Neural cell (in vitro differentiated cells): Measurements from ENCODE around the gene ANKRD44. TPM values are rescaled to one million over a fixed set of nuclear protein-coding genes. Genes with fewer than 3 reads are reported as not detected.

Source experiments
- H2AFZ ChIP-seq: fragments of 200-600, 300-800 bp; sonication (generic), shearing (Covaris generic); 2 replicates; pipeline ENCODE4 v1.6.0; 2014; ENCODE audit warnings: low read depth, mild to moderate bottlenecking, antibody characterized with exemption, low read length, moderate library complexity
- H3F3A ChIP-seq: fragments of 200-600 bp; shearing (Covaris generic); 2 replicates; pipeline ENCODE4 v1.6.1; 2016; ENCODE audit warnings: mild to moderate bottlenecking, moderate library complexity, mixed read lengths, antibody characterized with exemption, low read length; ENCODE audit not compliant: insufficient read depth, poor library complexity, severe bottlenecking
- H3K27ac ChIP-seq: fragments of 200-600, 300-800 bp; sonication (generic), shearing (Covaris generic); 2 replicates; pipeline ENCODE4 v1.5.1; 2014; ENCODE audit warnings: mild to moderate bottlenecking, low read length, moderate library complexity
- H3K27me3 ChIP-seq: fragments of 300-800, 200-600 bp; sonication (generic), shearing (Covaris generic); 2 replicates; pipeline ENCODE4 v1.6.0; 2014; ENCODE audit warnings: mild to moderate bottlenecking, low read depth, low read length, moderate library complexity; ENCODE audit not compliant: insufficient read depth
- H3K36me3 ChIP-seq: fragments of 300-800, 200-600 bp; sonication (generic), shearing (Covaris generic); 2 replicates; pipeline ENCODE4 v1.5.1; 2014; ENCODE audit warnings: mild to moderate bottlenecking, antibody characterized with exemption, low read length, moderate library complexity; ENCODE audit not compliant: insufficient read depth
- H3K4me2 ChIP-seq: fragments of 300-800, 200-600 bp; sonication (generic), shearing (Covaris generic); 2 replicates; pipeline ENCODE4 v1.6.0; 2014; ENCODE audit warnings: mild to moderate bottlenecking, low read length
- H3K4me3 ChIP-seq: fragments of 300-800, 200-600 bp; sonication (generic), shearing (Covaris generic); 2 replicates; pipeline ENCODE4 v1.5.1; 2014; ENCODE audit warnings: mild to moderate bottlenecking, low read length, moderate library complexity
- H3K79me2 ChIP-seq: fragments of 200-600 bp; shearing (Covaris generic); replicated peaks from 2 replicates; pipeline ENCODE4 v1.6.0; 2014; ENCODE audit warnings: mild to moderate bottlenecking, low read length, moderate library complexity; ENCODE audit not compliant: insufficient read depth
- H3K9ac ChIP-seq: fragments of 300-800, 200-600 bp; sonication (generic), shearing (Covaris generic); 2 replicates; pipeline ENCODE4 v1.6.1; 2016; ENCODE audit warnings: mild to moderate bottlenecking, low read length, mixed read lengths
- H3K9me2 ChIP-seq: fragments of 200-600 bp; shearing (Covaris generic); 2 replicates; pipeline ENCODE4 v1.6.1; 2016; ENCODE audit warnings: mild to moderate bottlenecking, low read length, mixed read lengths; ENCODE audit not compliant: insufficient read depth
- H3K9me3 ChIP-seq: fragments of 200-600, 300-800 bp; sonication (generic), shearing (Covaris generic); 2 replicates; pipeline ENCODE4 v1.6.1; 2016; ENCODE audit warnings: mild to moderate bottlenecking, mixed run types, low read length, moderate library complexity, mixed read lengths
- H4K20me1 ChIP-seq: fragments of 200-600 bp; shearing (Covaris generic); 2 replicates; pipeline ENCODE4 v1.6.1; 2016; ENCODE audit warnings: mild to moderate bottlenecking, mixed run types; ENCODE audit not compliant: insufficient read depth
- CTCF ChIP-seq: fragments of 450-650 bp; IDR thresholded peaks from 2 replicates; pipeline ENCODE4 v1.5.1; 2014; ENCODE audit warnings: antibody characterized with exemption, mild to moderate bottlenecking, moderate library complexity; ENCODE audit not compliant: poor library complexity, severe bottlenecking
- EP300 ChIP-seq: fragments of 450-650 bp; conservative IDR thresholded peaks from 2 replicates; pipeline ENCODE4 v1.6.1; 2014; ENCODE audit warnings: antibody characterized with exemption, mild to moderate bottlenecking, moderate library complexity; ENCODE audit not compliant: poor library complexity, severe bottlenecking
- EZH2 ChIP-seq: fragments of 200-600, 300-800 bp; shearing (Covaris generic), sonication (generic); IDR thresholded peaks from 2 replicates; pipeline ENCODE4 v1.6.1; 2014; ENCODE audit warnings: antibody characterized with exemption, low read length, borderline replicate concordance, mild to moderate bottlenecking; ENCODE audit not compliant: insufficient read depth, poor library complexity, severe bottlenecking
- MXI1 ChIP-seq: fragments of 450-650 bp; conservative IDR thresholded peaks from 2 replicates; pipeline ENCODE4 v1.6.1; 2014; ENCODE audit warnings: antibody characterized with exemption, mild to moderate bottlenecking; ENCODE audit not compliant: poor library complexity, severe bottlenecking
- POLR2AphosphoS5 ChIP-seq: IDR thresholded peaks from 2 replicates; pipeline ENCODE4 v1.6.1; 2012
- RAD21 ChIP-seq: fragments of 450-650 bp; conservative IDR thresholded peaks from 2 replicates; pipeline ENCODE4 v1.6.1; 2014; ENCODE audit warnings: antibody characterized with exemption, mild to moderate bottlenecking, moderate library complexity
- REST ChIP-seq: IDR thresholded peaks from 2 replicates; pipeline ENCODE4 v1.6.1; 2012; ENCODE audit warnings: borderline replicate concordance
- SMC3 ChIP-seq: fragments of 450-650 bp; conservative IDR thresholded peaks from 2 replicates; pipeline ENCODE4 v1.6.1; 2014; ENCODE audit warnings: antibody characterized with exemption, mild to moderate bottlenecking, moderate library complexity; ENCODE audit not compliant: poor library complexity
- TAF1 ChIP-seq: IDR thresholded peaks from 2 replicates; pipeline ENCODE4 v1.6.1; 2012; ENCODE audit warnings: low read depth
- polyA plus RNA-seq: library from polyadenylated mRNA; depleted of rRNA; stranded (reverse); fragments of >200 nt; gene quantifications from 2 replicates; pipeline ENCODE4 v1.2.3, GENCODE V29; 2014

ANKRD44 gene
- polyA plus RNA-seq, 1 donor from 2014 or later: 94.3 TPM

- H4K20me1 ChIP-seq: no peaks in the 10 kb centered on the region
- no peaks in the 10 kb centered on the region for H3K27me3 ChIP-seq
- peaks cover 3% of the 10 kb centered on the region for H3F3A ChIP-seq
- H3K27ac ChIP-seq: peak overlapping the region; percentile 77
- H3K36me3 ChIP-seq: no peaks in the 10 kb centered on the region
- TF ChIP-seq EP300 (peak; percentile 80), POLR2AphosphoS5 (peak; percentile 87), REST (peak; percentile 88), TAF1 (no peak)
- peak overlapping the region; percentile 64 for H3K4me2 ChIP-seq
- H3K79me2 ChIP-seq: no peaks in the 10 kb centered on the region
- H2AFZ ChIP-seq: no peak overlapping the region
- H3K9ac ChIP-seq: peak overlapping the region; percentile 49
- no peaks in the 10 kb centered on the region for H3K9me3 ChIP-seq
- no peaks in the 10 kb centered on the region for H3K9me2 ChIP-seq
- peak overlapping the region; percentile 32 for H3K4me3 ChIP-seq
Observed at GRCh38 chr2:197092431-197092830, 218.1 kb downstream of the ANKRD44 start.

- no peak overlapping the region for H3K4me2 ChIP-seq
- no peaks in the 10 kb centered on the region for H3K79me2 ChIP-seq
- H3K27me3 ChIP-seq: no peaks in the 10 kb centered on the region
Observed at GRCh38 chr2:197090742-197091367, 219.7 kb downstream of the ANKRD44 start.

More at GRCh38 chr2:197090742-197091367, 219.7 kb downstream of the ANKRD44 start:
- TF ChIP-seq MXI1: no peak
- no peak for TF ChIP-seq REST
- no peak for TF ChIP-seq POLR2AphosphoS5
- no peak for TF ChIP-seq TAF1
- TF ChIP-seq EZH2: no peak
- no peak for TF ChIP-seq RAD21
- TF ChIP-seq EP300: no peak
- no peak for TF ChIP-seq SMC3
- no peak for TF ChIP-seq CTCF
- Histone ChIP-seq H2AFZ (no peak overlapping the region), H3K9me3 (no peaks in the 10 kb centered on the region), H3K4me3 (no peak overlapping the region), H4K20me1 (no peaks in the 10 kb centered on the region), H3K9ac (peak overlapping the region; percentile 21), H3K9me2 (no peaks in the 10 kb centered on the region), H3K36me3 (no peaks in the 10 kb centered on the region), H3K27ac (peak overlapping the region; percentile 86), H3F3A (peaks cover 5% of the 10 kb centered on the region)
